Skeletal muscle tissue (tissue), 4 donors: ENCODE results near the gene DLGAP4. TPM values are rescaled to one million over a fixed set of nuclear protein-coding genes. Genes with fewer than 3 reads are reported as not detected.

Experiments
- H3K27ac ChIP-seq: one replicate; pipeline ENCODE4 v1.7.0; 2013; ENCODE audit warnings: mild to moderate bottlenecking, low read depth, low read length, inconsistent platforms
- H3K27me3 ChIP-seq, 3 donors: one replicate each; pipeline ENCODE4 v1.7.0; 2013; ENCODE audit warnings: low read length in 3 of 3; ENCODE audit not compliant: control insufficient read depth in 3 of 3, insufficient read depth in 3 of 3
- H3K36me3 ChIP-seq, 3 donors: one replicate each; pipeline ENCODE4 v1.7.0; 2013; ENCODE audit warnings: low read length in 3 of 3; ENCODE audit not compliant: control insufficient read depth in 3 of 3, insufficient read depth in 3 of 3
- H3K4me1 ChIP-seq, 3 donors: one replicate each; pipeline ENCODE4 v1.7.0; 2013; ENCODE audit warnings: low read length in 3 of 3, mild to moderate bottlenecking in 3 of 3; ENCODE audit not compliant: control insufficient read depth in 3 of 3, insufficient read depth in 3 of 3
- H3K4me3 ChIP-seq, 3 donors: one replicate each; pipeline ENCODE4 v1.7.0; 2013; ENCODE audit warnings: low read length in 3 of 3
- H3K9ac ChIP-seq, 3 donors: one replicate each; pipeline ENCODE4 v1.7.0; 2013; ENCODE audit warnings: low read length in 3 of 3, mild to moderate bottlenecking in 3 of 3, moderate library complexity in 2 of 3, low read depth in 1 of 3
- H3K9me3 ChIP-seq, 3 donors: one replicate each; pipeline ENCODE4 v1.7.0; 2013; ENCODE audit warnings: low read length in 3 of 3; ENCODE audit not compliant: control insufficient read depth in 3 of 3
- total RNA-seq: library from RNA; depleted of rRNA; stranded (reverse); fragments of >200 nt; gene quantifications from one replicate; pipeline ENCODE4 v1.2.3, GENCODE V29; 2014
- donor health status: Osteomylitis.

The DLGAP4 gene
- total RNA-seq, 1 donor from 2014 or later: 6.8 TPM

DNA sequence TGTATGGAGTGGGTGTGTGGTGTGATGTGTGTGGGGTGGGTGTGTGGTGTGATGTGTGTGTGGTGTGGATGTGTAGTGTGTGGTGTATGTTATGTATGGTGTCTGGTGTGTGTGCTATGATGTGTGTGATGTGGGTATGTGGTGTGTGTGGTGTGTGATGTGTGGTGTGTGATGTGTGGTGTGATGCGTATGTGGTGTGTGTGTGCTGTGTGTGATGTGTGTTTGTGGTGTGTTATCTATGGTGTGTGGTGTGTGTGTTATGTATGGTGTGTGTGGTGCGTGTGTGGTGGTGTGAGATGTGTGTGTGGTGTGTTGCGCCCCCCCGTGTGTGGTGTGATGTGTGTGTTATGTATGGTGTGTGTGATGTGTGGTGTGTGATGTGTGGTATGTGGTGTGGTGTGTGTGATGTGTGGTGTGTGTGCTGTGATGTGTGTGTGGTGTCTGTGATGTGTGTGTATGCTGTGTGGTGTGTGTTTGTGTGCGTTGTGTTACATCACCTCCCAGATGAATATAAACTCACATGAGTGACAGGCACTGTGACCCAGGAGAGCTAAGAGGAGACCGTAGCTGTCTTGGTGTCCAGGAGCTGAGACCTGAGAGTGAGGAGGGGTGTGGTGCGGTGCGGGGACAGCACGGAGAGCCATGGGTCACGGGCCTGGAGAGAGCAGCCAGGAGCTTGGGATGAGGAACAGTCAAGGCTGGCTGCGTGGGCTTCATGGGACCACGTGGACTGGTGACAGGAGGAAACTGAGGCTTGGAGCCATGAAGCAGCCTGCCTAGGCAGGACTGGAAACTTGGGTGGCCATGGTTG lies 8.8 kb downstream of the DLGAP4 start:
- Histone ChIP-seq H3K4me1 (no peaks in the 10 kb centered on the region), H3K9ac (no peak overlapping the region), H3K9me3 (no peaks in the 10 kb centered on the region), H3K36me3 (no peaks in the 10 kb centered on the region), H3K27ac (no peak overlapping the region), H3K27me3 (peaks cover 34 to 48% (median 45%) of the 10 kb centered on the region in 3 donors), H3K4me3 (no peak overlapping the region)

GRCh38 chr20:36315545-36316351 lies 9.6 kb downstream of the DLGAP4 start:
- Histone ChIP-seq H3K9me3 (no peaks in the 10 kb centered on the region), H3K4me3 (no peak overlapping the region), H3K4me1 (no peaks in the 10 kb centered on the region), H3K36me3 (no peaks in the 10 kb centered on the region), H3K27me3 (peaks cover 28 to 44% (median 43%) of the 10 kb centered on the region in 3 donors), H3K9ac (no peak overlapping the region), H3K27ac (no peak overlapping the region)

GRCh38 chr20:36317675-36318074 lies 11.5 kb downstream of the DLGAP4 start:
- H3K4me3 ChIP-seq: no peak overlapping the region
- peaks cover 14 to 31% (median 29%) of the 10 kb centered on the region in 3 donors for H3K27me3 ChIP-seq
- no peak overlapping the region for H3K9ac ChIP-seq
- H3K9me3 ChIP-seq: no peaks in the 10 kb centered on the region
- H3K4me1 ChIP-seq: no peaks in the 10 kb centered on the region
- H3K27ac ChIP-seq: no peak overlapping the region
- H3K36me3 ChIP-seq: no peaks in the 10 kb centered on the region

- H3K4me1 ChIP-seq: no peaks in the 10 kb centered on the region
- no peaks in the 10 kb centered on the region for H3K36me3 ChIP-seq
- no peak overlapping the region for H3K4me3 ChIP-seq
- peaks cover 9 to 26% (median 24%) of the 10 kb centered on the region in 3 donors for H3K27me3 ChIP-seq
- H3K9me3 ChIP-seq: no peaks in the 10 kb centered on the region
- H3K27ac ChIP-seq: no peak overlapping the region
- H3K9ac ChIP-seq: no peak overlapping the region
Observed at GRCh38 chr20:36318166-36318565, 12.0 kb downstream of the DLGAP4 start.

DNA sequence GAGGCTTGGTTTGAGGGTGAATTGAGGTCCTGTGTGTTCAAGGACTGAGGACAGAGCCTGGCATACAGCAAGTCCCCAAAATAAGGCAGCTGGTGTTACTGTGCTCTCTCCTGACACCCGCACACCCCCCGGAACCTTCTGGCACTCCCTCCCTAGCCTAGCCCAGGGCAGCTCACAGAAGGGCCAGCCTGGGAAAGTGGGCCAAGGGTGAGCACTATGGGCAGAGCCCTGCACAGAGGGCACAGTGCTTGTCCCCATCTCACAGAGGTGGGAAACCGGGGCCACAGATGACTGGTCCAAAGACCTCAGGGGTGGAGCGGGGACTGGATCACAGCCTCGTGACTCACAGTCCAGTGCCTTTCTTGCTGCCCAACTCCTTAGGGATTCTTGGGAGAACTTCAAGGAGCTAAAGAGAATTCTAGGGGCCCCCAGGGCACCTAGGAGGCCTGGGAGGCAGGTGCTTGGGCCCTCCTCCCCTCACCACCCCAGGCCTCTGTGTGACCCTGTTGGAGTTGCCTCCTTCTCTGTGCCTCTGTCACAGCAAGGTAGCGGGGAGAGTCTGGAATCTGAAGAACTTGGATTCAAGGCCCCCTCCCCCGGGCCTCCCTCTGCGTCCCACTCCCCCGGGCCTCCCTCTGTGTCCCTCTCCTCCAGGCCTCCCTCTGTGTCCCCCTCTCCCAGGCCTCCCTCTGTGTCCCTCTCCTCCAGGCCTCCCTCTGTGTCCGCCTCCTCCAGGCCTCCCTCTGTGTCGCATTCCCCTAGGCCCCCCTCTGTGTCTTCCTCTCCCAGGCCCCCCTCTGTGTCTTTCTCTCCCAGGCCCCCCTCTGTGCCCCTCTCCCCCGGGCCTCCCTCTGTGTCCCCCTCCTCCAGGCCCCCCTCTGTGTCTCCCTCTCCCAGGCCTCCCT lies 13.5 kb downstream of the DLGAP4 start:
- H3K4me1 ChIP-seq: no peaks in the 10 kb centered on the region
- no peak overlapping the region for H3K4me3 ChIP-seq
- H3K9me3 ChIP-seq: no peaks in the 10 kb centered on the region
- H3K36me3 ChIP-seq: no peaks in the 10 kb centered on the region
- no peak overlapping the region for H3K27ac ChIP-seq
- H3K27me3 ChIP-seq: peaks cover 0 to 17% (median 14%) of the 10 kb centered on the region in 3 donors
- H3K9ac ChIP-seq: no peak overlapping the region

DNA sequence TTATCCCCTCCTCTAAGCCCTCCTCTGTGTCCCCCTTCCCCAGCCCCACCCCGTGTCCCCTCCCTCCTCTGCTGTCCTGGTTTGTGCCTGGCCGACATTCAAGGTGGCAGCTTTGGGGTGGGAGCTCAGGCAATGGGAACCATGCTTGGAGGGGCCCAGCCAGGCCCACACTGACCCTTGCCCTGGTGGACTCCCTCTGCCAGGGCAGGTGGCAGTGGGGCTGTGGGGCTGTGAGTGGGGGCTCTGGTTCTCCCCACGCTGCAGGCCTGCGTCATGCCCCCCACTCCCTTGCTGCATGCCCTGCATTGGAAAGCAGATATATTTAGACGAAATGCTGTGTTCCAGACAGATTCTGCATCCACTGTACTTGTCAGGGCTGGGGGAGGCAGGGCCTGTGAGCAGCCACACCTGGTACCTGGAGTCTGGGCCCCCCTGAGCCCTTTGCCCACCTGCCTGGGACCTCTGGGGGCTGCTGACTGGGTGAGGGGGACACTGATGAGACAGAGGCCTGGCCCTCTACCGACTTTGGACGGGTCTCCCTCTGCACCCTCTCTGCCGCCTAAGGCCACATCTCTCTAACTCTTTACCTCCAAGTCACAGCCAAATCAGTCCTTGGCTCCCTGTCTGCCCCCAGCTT lies 14.2 kb downstream of the DLGAP4 start:
- Histone ChIP-seq H3K4me3 (no peak overlapping the region), H3K27me3 (peaks cover 0 to 17% (median 9%) of the 10 kb centered on the region in 3 donors), H3K9me3 (no peaks in the 10 kb centered on the region), H3K27ac (no peak overlapping the region), H3K4me1 (no peaks in the 10 kb centered on the region), H3K36me3 (no peaks in the 10 kb centered on the region), H3K9ac (no peak overlapping the region)

DNA sequence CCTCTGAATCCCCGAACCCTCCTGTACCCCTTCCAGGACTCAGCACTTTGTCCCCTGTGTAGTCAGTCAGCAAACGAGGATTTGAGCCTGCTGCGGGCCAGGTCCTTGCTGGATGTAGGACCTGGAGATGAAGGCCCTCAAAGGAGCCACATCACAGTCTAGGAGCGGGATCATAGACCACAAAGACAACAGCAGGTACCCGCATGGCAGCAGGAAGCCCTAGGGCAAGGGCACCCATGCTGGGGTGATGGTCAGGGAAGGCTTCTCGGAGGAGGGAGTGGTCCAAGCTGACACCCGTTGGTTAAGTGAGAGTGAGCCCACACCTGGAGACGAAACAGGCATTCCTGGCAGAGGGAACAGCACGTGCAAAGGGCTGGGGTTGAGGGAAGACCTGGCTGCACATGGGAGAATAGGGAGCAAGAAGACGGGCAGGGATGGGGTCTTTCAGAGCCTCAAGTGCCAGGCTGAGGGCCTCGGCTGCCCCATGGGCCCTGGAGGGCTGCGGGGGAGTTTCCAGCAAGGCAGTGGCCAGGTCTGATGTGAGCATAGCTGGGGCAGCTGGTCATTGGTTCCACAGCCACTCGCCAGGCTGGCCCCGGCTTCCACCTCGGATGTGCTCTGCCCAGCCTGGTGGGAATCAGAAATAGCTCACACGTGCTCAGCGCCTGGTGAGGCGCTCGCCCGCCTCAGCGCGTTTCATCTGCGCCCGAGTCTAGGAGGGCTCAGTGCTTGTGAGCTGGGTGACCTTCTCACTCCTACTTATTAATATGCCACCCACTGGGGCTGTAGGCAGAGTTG lies 15.0 kb downstream of the DLGAP4 start:
- Histone ChIP-seq H3K36me3 (no peaks in the 10 kb centered on the region), H3K9ac (no peak overlapping the region), H3K4me1 (no peaks in the 10 kb centered on the region), H3K27ac (no peak overlapping the region), H3K9me3 (no peaks in the 10 kb centered on the region), H3K4me3 (no peak overlapping the region), H3K27me3 (peaks cover 0 to 17% (median 8%) of the 10 kb centered on the region in 3 donors)

DNA sequence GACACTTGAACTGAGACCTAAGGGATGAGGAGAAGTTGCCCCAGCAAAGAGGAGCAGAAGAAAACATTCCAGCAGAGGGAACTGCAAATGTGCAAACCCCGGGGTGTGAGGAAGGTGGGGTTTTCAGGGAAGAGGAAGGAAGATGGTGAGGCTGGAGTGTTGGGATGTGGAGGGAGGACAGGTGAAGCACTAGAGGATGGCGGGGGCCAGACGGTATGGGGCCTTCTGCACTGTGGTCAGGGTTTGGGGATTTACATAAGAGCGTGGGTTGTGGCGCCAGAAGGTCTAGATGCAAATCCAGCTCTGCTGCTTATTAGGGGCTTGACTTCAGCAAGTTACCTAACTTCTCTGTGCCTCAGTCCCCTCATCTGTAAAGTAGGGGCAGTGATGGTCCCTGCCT lies 16.0 kb downstream of the DLGAP4 start:
- H3K36me3 ChIP-seq: no peaks in the 10 kb centered on the region
- H3K27me3 ChIP-seq: peaks cover 0 to 17% (median 8%) of the 10 kb centered on the region in 3 donors
- no peaks in the 10 kb centered on the region for H3K4me1 ChIP-seq
- no peak overlapping the region for H3K9ac ChIP-seq
- no peak overlapping the region for H3K4me3 ChIP-seq
- no peaks in the 10 kb centered on the region for H3K9me3 ChIP-seq
- no peak overlapping the region for H3K27ac ChIP-seq

DNA sequence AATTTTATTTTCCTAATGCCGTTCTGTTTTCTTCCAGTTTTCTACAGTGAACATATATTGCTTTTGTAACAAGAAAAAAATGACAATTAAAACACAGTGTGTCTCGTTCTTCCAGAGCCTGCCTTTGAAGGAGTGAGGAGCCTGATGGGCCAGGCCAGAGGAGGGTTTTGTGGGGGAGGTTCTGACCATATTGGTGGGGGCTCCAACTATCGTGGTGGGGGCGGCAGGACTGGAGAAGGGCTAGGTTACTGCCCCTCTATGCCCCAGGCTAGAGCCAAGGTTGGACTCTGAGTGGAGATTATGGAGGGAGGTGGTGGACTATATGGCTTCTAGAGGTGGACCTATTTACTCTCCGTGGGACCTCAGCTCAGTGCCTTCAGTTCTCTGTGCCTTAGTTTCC lies 24.0 kb downstream of the DLGAP4 start:
- no peak overlapping the region for H3K9ac ChIP-seq
- H3K9me3 ChIP-seq: no peaks in the 10 kb centered on the region
- no peak overlapping the region for H3K27ac ChIP-seq
- peaks cover 27 to 41% (median 39%) of the 10 kb centered on the region in 3 donors for H3K27me3 ChIP-seq
- no peaks in the 10 kb centered on the region for H3K4me1 ChIP-seq
- no peaks in the 10 kb centered on the region for H3K36me3 ChIP-seq
- H3K4me3 ChIP-seq: no peak overlapping the region
